HEK293 (cell line): Measurements from ENCODE around the gene USP21.

Experiments
- CTCF ChIA-PET: fragments of 350-600 bp; formaldehyde crosslinking; extraction: SDS; loops from one replicate; lab custom pipeline; 2021; ENCODE audit warnings: antibody characterized with exemption; lab: Yijun Ruan, JAX
- POLR2A ChIA-PET: fragments of 300-600 bp; formaldehyde crosslinking; extraction: SDS; loops from one replicate; lab custom pipeline; 2020; ENCODE audit warnings: antibody characterized with exemption, inconsistent platforms; lab: Yijun Ruan, JAX
- H3K27ac ChIP-seq: fragments of 200-500 bp; sonication (Bioruptor generic); 2 replicates; pipeline ENCODE4 v1.5.1; 2014; ENCODE audit warnings: low read depth, low read length, control low read depth, inconsistent platforms; ENCODE audit errors: extremely low read depth
- H3K36me3 ChIP-seq, 2 experiments: fragments of 200-500 bp in 1 of 2; sonication (Bioruptor generic) in 1 of 2; 1 replicate in 1 of 2; 2 replicates in 1 of 2; pipeline ENCODE4 v1.5.1; 2014 to 2017; ENCODE audit warnings: inconsistent platforms in 2 of 2, low read length in 2 of 2; ENCODE audit not compliant: control insufficient read depth in 2 of 2, insufficient read depth in 1 of 2
- H3K4me1 ChIP-seq: fragments of 200-500 bp; sonication (Bioruptor generic); 2 replicates; pipeline ENCODE4 v1.5.1; 2014; ENCODE audit warnings: mild to moderate bottlenecking, low read length, inconsistent platforms; ENCODE audit not compliant: control insufficient read depth, insufficient read depth
- H3K4me3 ChIP-seq: 2 replicates; pipeline ENCODE4 v1.5.1; 2011; ENCODE audit warnings: low read depth, mild to moderate bottlenecking, control low read depth, low read length, moderate library complexity
- H3K9me3 ChIP-seq: fragments of 200-500 bp; sonication (Bioruptor generic); 2 replicates; pipeline ENCODE4 v1.5.1; 2014; ENCODE audit warnings: low read depth, low read length, inconsistent platforms; ENCODE audit not compliant: control insufficient read depth, insufficient read depth
- EGR2 ChIP-seq: fragments of 450-650 bp; formaldehyde crosslinking; IDR thresholded peaks from 2 replicates; pipeline ENCODE4 v1.5.1; 2016; ENCODE audit warnings: low read depth, missing biosample characterization, missing genetic modification characterization
- MEIS1 ChIP-seq: sonication (generic); formaldehyde crosslinking; IDR thresholded peaks from 2 replicates; pipeline ENCODE4 v1.8.1; 2022; ENCODE audit warnings: missing genetic modification reagents, mild to moderate bottlenecking, borderline replicate concordance
- MZF1 ChIP-seq: fragments of 450-650 bp; formaldehyde crosslinking; IDR thresholded peaks from 2 replicates; pipeline ENCODE4 v1.5.1; 2017; ENCODE audit warnings: missing biosample characterization, missing genetic modification characterization, borderline replicate concordance
- PATZ1 ChIP-seq: fragments of 450-650 bp; formaldehyde crosslinking; IDR thresholded peaks from 2 replicates; pipeline ENCODE4 v1.5.1; 2016; ENCODE audit warnings: missing biosample characterization, missing genetic modification characterization
- PRDM4 ChIP-seq: fragments of 450-650 bp; formaldehyde crosslinking; IDR thresholded peaks from 2 replicates; pipeline ENCODE4 v1.5.1; 2017; ENCODE audit warnings: missing biosample characterization, missing genetic modification characterization
- SP3 ChIP-seq: fragments of 450-650 bp; formaldehyde crosslinking; IDR thresholded peaks from 2 replicates; pipeline ENCODE4 v1.5.1; 2016; ENCODE audit warnings: missing biosample characterization, missing genetic modification characterization
- ZBTB48 ChIP-seq: fragments of 450-650 bp; formaldehyde crosslinking; IDR thresholded peaks from 2 replicates; pipeline ENCODE4 v1.5.1; 2016; ENCODE audit warnings: missing biosample characterization, missing genetic modification characterization
- ZEB2 ChIP-seq: fragments of 450-650 bp; formaldehyde crosslinking; IDR thresholded peaks from 2 replicates; pipeline ENCODE4 v1.5.1; 2016; ENCODE audit warnings: missing biosample characterization, missing genetic modification characterization
- ZFP37 ChIP-seq: fragments of 450-650 bp; formaldehyde crosslinking; IDR thresholded peaks from 2 replicates; pipeline ENCODE4 v1.5.1; 2016; ENCODE audit warnings: missing biosample characterization, missing genetic modification characterization
- ZNF112 ChIP-seq: fragments of 450-650 bp; formaldehyde crosslinking; IDR thresholded peaks from 2 replicates; pipeline ENCODE4 v1.5.0; 2017; ENCODE audit warnings: missing biosample characterization, missing genetic modification characterization
- ZNF114 ChIP-seq: fragments of 450-650 bp; formaldehyde crosslinking; IDR thresholded peaks from 2 replicates; pipeline ENCODE4 v1.5.0; 2017; ENCODE audit warnings: missing biosample characterization, missing genetic modification characterization
- ZNF121 ChIP-seq: fragments of 450-650 bp; formaldehyde crosslinking; IDR thresholded peaks from 2 replicates; pipeline ENCODE4 v1.5.1; 2016; ENCODE audit warnings: missing biosample characterization, missing genetic modification characterization
- ZNF140 ChIP-seq: fragments of 450-650 bp; formaldehyde crosslinking; IDR thresholded peaks from 2 replicates; pipeline ENCODE4 v1.5.1; 2016; ENCODE audit warnings: missing biosample characterization, missing genetic modification characterization
- ZNF16 ChIP-seq: fragments of 450-650 bp; formaldehyde crosslinking; IDR thresholded peaks from 2 replicates; pipeline ENCODE4 v1.5.1; 2016; ENCODE audit warnings: low read depth, missing biosample characterization, missing genetic modification characterization
- ZNF174 ChIP-seq: fragments of 450-650 bp; formaldehyde crosslinking; IDR thresholded peaks from 2 replicates; pipeline ENCODE4 v1.5.0; 2017; ENCODE audit warnings: missing biosample characterization, mild to moderate bottlenecking, missing genetic modification characterization
- ZNF19 ChIP-seq: fragments of 450-650 bp; formaldehyde crosslinking; IDR thresholded peaks from 2 replicates; pipeline ENCODE4; 2016; ENCODE audit warnings: missing biosample characterization, missing genetic modification characterization, low read depth
- ZNF2 ChIP-seq: fragments of 450-650 bp; formaldehyde crosslinking; IDR thresholded peaks from 2 replicates; pipeline ENCODE4 v1.5.1; 2016; ENCODE audit warnings: missing biosample characterization, missing genetic modification characterization
- ZNF239 ChIP-seq: fragments of 450-650 bp; formaldehyde crosslinking; IDR thresholded peaks from 2 replicates; pipeline ENCODE4 v1.5.1; 2016; ENCODE audit warnings: missing biosample characterization, missing genetic modification characterization
- ZNF280C ChIP-seq: fragments of 450-650 bp; formaldehyde crosslinking; IDR thresholded peaks from 2 replicates; pipeline ENCODE4 v1.5.1; 2016; ENCODE audit warnings: missing biosample characterization, missing genetic modification characterization
- ZNF292 ChIP-seq: fragments of 450-650 bp; formaldehyde crosslinking; IDR thresholded peaks from 2 replicates; pipeline ENCODE4 v1.5.1; 2016; ENCODE audit warnings: low read depth, missing biosample characterization, missing genetic modification characterization, borderline replicate concordance
- ZNF335 ChIP-seq: fragments of 450-650 bp; formaldehyde crosslinking; conservative IDR thresholded peaks from 2 replicates; pipeline ENCODE4 v1.5.1; 2016; ENCODE audit warnings: missing biosample characterization, missing genetic modification characterization
- ZNF488 ChIP-seq: fragments of 450-650 bp; formaldehyde crosslinking; IDR thresholded peaks from 2 replicates; pipeline ENCODE4 v1.5.1; 2016; ENCODE audit warnings: missing biosample characterization, missing genetic modification characterization
- ZNF544 ChIP-seq: fragments of 450-650 bp; formaldehyde crosslinking; IDR thresholded peaks from 2 replicates; pipeline ENCODE4 v1.5.0; 2017; ENCODE audit warnings: missing biosample characterization, missing genetic modification characterization
- ZNF571 ChIP-seq: fragments of 450-650 bp; formaldehyde crosslinking; IDR thresholded peaks from 2 replicates; pipeline ENCODE4 v1.5.0; 2017; ENCODE audit warnings: missing biosample characterization, missing genetic modification characterization
- ZNF654 ChIP-seq: fragments of 450-650 bp; formaldehyde crosslinking; IDR thresholded peaks from 2 replicates; pipeline ENCODE4 v1.5.1; 2016; ENCODE audit warnings: low read depth, missing biosample characterization, missing genetic modification characterization
- ZNF76 ChIP-seq: fragments of 450-650 bp; formaldehyde crosslinking; IDR thresholded peaks from 2 replicates; pipeline ENCODE4; 2016; ENCODE audit warnings: low read depth, missing biosample characterization, missing genetic modification characterization, borderline replicate concordance
- ZSCAN16 ChIP-seq: fragments of 450-650 bp; formaldehyde crosslinking; IDR thresholded peaks from 2 replicates; pipeline ENCODE4 v1.5.1; 2016; ENCODE audit warnings: missing biosample characterization, missing genetic modification characterization

Gene USP21

GRCh38 chr1:161191971-161192370 lies 32.7 kb downstream of the USP21 start:
- CTCF ChIA-PET: interaction anchor here (0.6 to 4.5 kb wide), 33 partner anchors 9 to 655 kb away, joined by 3 to 45 read pairs (median 5); partner anchors contain the start of genes APOA2, NDUFS2, PPOX and TOMM40L
- POLR2A ChIA-PET: interaction anchor here (0.6 to 1.3 kb wide), 3 partner anchors 10 to 26 kb away, joined by 3 to 4 read pairs (median 3); partner anchors contain the start of genes NDUFS2 and PPOX
- H3K36me3 ChIP-seq: no peaks in the 10 kb centered on the region
- TF ChIP-seq ZNF280C (tag by site-specific recombination): no peak
- TF ChIP-seq ZNF112 (tag by site-specific recombination): no peak
- TF ChIP-seq ZNF544 (tag by site-specific recombination): no peak
- no peak for TF ChIP-seq ZNF19
- TF ChIP-seq ZNF292 (tag by site-specific recombination): no peak
- TF ChIP-seq ZNF114: no peak
- no peak for TF ChIP-seq SP3
- TF ChIP-seq ZNF174 (tag by site-specific recombination): no peak
- TF ChIP-seq PRDM4 (tag by site-specific recombination): no peak
- TF ChIP-seq ZNF571 (tag by site-specific recombination): no peak
- no peak for TF ChIP-seq ZNF140 (tag by site-specific recombination)
- no peaks in the 10 kb centered on the region for H3K4me1 ChIP-seq
- H3K4me3 ChIP-seq: no peak overlapping the region
- no peaks in the 10 kb centered on the region for H3K9me3 ChIP-seq
- H3K27ac ChIP-seq: no peak overlapping the region

- Histone ChIP-seq H3K9me3 (no peaks in the 10 kb centered on the region), H3K4me1 (no peaks in the 10 kb centered on the region), H3K4me3 (no peak overlapping the region), H3K27ac (no peak overlapping the region), H3K36me3 (no peaks in the 10 kb centered on the region)
- POLR2A ChIA-PET: interaction anchor here (0.6 kb wide), 1 partner anchor 10 kb away, joined by 3 read pairs; the partner anchor contains the start of gene NDUFS2
- CTCF ChIA-PET: interaction anchor here (0.6 to 4.5 kb wide), 40 partner anchors 8 to 669 kb away, joined by 3 to 45 read pairs (median 5); partner anchors contain the start of genes APOA2, NDUFS2, PPOX and TOMM40L
- TF ChIP-seq ZSCAN16 (tag by site-specific recombination) (no peak), ZNF16 (tag by site-specific recombination) (no peak), ZNF239 (tag by site-specific recombination) (no peak), ZNF335 (tag by site-specific recombination) (no peak), MZF1 (tag by site-specific recombination) (no peak), ZNF488 (tag by site-specific recombination) (no peak), PATZ1 (tag by site-specific recombination) (peak; percentile 42; the same call in 1 of the 2 replicates), ZFP37 (tag by site-specific recombination) (no peak), ZNF76 (tag by site-specific recombination) (no peak), ZNF654 (tag by site-specific recombination) (peak; percentile 87), ZNF2 (tag by site-specific recombination) (0 out of 2 replicates have a peak, but pooled peaks have one; percentile 28), EGR2 (tag by site-specific recombination) (no peak), ZBTB48 (tag by site-specific recombination) (peak; percentile 39; the same call in 1 of the 2 replicates), ZNF121 (no peak), MEIS1 (no peak), ZEB2 (tag by site-specific recombination) (no peak)
Observed at GRCh38 chr1:161192476-161193465, 33.5 kb downstream of the USP21 start.
